GM06990 (cell line): ENCODE measurements around the gene SCAPER.

ENCODE experiments used
- DNase-seq: peaks from one replicate; pipeline ENCODE4 v3.0.0-alpha.2; 2011; ENCODE audit not compliant: insufficient read length; ENCODE audit errors: extremely low read depth
- H3K27me3 ChIP-seq: replicated peaks from 2 replicates; pipeline ENCODE4 v1.6.0; 2011; ENCODE audit warnings: low read length; ENCODE audit not compliant: control insufficient read depth, insufficient read depth
- H3K36me3 ChIP-seq: 2 replicates; pipeline ENCODE4 v1.5.1; 2011; ENCODE audit warnings: low read length; ENCODE audit not compliant: control insufficient read depth, insufficient read depth
- H3K4me3 ChIP-seq: replicated peaks from 2 replicates; pipeline ENCODE4 v1.5.1; 2011; ENCODE audit warnings: low read depth, mild to moderate bottlenecking, control low read depth, low read length
- TF ChIP-seq, protein P1 (sequence below): IDR thresholded peaks from 2 replicates; pipeline ENCODE4 v1.5.1; 2011; ENCODE audit warnings: low read length, control low read depth, mild to moderate bottlenecking, inconsistent platforms; ENCODE audit not compliant: insufficient read depth, poor library complexity, severe bottlenecking

Gene SCAPER

DNA sequence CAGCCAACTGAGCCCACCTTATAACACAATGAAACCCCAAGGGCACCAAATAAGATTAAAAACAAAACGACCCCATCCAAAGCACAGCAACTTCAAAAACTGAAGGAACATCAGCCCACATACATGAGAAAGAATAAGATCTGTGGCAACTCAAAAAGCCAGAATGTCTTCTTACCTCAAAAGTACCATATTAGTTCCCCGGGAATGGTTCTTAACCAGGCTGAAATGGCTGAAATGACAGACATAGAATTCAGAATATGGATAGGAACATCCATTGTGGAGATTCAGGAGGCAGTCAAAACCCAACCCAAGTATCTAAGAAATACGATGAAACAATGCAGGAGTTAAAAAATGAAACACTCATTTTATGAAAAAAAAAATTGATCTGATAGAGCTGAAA lies 222.3 kb downstream of the SCAPER start:
- no peaks in the 10 kb centered on the region for H3K27me3 ChIP-seq
- TF ChIP-seq, protein P1, sequence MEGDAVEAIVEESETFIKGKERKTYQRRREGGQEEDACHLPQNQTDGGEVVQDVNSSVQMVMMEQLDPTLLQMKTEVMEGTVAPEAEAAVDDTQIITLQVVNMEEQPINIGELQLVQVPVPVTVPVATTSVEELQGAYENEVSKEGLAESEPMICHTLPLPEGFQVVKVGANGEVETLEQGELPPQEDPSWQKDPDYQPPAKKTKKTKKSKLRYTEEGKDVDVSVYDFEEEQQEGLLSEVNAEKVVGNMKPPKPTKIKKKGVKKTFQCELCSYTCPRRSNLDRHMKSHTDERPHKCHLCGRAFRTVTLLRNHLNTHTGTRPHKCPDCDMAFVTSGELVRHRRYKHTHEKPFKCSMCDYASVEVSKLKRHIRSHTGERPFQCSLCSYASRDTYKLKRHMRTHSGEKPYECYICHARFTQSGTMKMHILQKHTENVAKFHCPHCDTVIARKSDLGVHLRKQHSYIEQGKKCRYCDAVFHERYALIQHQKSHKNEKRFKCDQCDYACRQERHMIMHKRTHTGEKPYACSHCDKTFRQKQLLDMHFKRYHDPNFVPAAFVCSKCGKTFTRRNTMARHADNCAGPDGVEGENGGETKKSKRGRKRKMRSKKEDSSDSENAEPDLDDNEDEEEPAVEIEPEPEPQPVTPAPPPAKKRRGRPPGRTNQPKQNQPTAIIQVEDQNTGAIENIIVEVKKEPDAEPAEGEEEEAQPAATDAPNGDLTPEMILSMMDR = no peak
- no peak overlapping the region for H3K4me3 ChIP-seq
- H3K36me3 ChIP-seq = no peaks in the 10 kb centered on the region
- DNase-seq = no peak

DNA sequence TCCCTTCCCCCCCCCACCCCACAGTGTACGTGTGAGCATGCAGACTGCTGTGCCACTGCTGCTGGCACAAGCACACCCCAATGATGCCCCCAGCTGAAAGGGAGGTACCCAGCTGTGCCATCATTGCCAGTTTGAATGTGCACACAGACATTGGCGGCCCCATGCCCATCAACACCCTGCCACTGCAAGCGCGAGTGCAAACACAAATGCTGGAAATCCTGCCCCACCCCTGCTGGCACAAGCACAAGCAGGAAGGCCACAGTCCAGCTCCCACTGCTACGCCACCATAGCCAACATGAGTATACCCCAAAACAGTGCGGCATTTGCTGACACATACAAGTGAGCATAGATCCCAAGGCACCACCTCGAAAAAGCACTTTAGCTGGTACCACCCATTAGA lies 222.9 kb downstream of the SCAPER start:
- Histone ChIP-seq H3K4me3 (no peak overlapping the region), H3K27me3 (no peaks in the 10 kb centered on the region), H3K36me3 (no peaks in the 10 kb centered on the region)
- no peak for DNase-seq
- TF ChIP-seq, protein P1 = no peak

DNA sequence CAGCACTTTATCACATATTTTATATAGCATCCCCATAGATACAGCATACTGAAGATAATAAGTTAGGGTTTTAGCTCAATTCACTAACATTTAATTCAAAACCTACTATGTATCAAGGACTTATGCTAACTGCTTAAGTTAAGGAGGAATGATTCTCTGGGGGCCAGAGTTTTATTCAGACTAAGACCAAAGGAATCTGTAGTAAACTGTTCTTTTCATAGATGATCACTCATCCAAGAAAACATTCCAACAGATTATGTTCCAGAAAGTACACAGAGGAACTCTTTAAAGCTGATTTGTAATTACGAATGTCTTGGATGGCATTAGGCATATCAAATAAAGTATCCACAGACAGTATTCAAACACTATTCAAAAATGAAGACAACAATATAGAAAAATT lies 226.4 kb downstream of the SCAPER start:
- TF ChIP-seq, protein P1 = no peak
- H3K4me3 ChIP-seq = no peak overlapping the region

DNA sequence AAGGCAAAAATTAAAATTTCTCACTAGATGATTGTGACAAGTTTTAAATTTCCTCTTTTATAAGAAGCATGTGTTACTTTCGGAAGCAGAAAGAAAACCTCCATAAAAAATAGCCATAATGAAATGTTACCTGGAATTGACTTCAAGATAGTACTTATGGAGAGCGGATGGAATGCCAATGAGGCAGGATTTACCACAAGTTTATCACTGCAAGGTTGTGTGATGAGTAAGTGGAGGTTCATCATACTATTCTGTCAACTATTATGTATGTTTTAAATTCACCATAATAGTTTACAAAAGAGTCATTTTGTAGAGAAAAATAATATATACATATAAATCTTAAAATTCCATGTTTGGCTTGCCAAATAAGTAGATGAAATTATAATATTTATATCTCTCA lies 230.3 kb downstream of the SCAPER start:
- no peak for DNase-seq
- TF ChIP-seq, protein P1 = no peak
- Histone ChIP-seq H3K36me3 (no peaks in the 10 kb centered on the region), H3K4me3 (no peak overlapping the region), H3K27me3 (no peaks in the 10 kb centered on the region)

More for the DNA sequence above, 226.4 kb downstream of the SCAPER start:
- Histone ChIP-seq H3K27me3 (no peaks in the 10 kb centered on the region), H3K36me3 (no peaks in the 10 kb centered on the region)
- no peak for DNase-seq

DNA sequence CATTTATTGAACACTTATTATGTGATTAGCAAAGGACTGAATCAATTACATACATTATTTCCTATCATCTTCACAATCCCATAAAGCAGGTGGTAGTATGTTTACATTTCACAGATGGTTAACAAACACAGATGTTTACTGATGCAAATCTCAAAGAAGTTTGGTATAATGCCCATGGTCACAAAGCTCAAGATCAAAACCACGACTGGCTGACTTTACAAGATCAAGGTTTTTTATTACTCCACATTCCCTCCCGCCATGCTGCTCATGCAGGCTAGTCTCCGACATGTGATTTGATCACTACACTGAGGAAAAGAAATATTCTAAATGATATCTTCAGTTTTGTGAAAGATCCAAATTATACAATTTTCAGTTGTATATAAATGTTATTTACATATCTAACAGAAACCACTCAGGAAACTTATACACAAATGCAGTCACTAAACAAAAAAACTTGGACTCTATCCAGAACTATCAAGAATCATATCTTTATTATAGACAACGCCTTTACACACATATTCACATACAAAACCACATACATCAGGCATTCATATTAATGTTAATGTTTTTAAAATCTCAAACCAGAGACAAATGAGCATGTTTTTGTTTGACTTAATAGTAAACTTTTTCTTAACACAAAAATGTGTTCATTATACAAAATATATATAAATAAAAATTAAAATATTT lies 235.5 kb downstream of the SCAPER start:
- no peak for DNase-seq
- no peaks in the 10 kb centered on the region for H3K36me3 ChIP-seq
- TF ChIP-seq, protein P1 = no peak
- H3K27me3 ChIP-seq = no peaks in the 10 kb centered on the region
- H3K4me3 ChIP-seq = no peak overlapping the region

DNA sequence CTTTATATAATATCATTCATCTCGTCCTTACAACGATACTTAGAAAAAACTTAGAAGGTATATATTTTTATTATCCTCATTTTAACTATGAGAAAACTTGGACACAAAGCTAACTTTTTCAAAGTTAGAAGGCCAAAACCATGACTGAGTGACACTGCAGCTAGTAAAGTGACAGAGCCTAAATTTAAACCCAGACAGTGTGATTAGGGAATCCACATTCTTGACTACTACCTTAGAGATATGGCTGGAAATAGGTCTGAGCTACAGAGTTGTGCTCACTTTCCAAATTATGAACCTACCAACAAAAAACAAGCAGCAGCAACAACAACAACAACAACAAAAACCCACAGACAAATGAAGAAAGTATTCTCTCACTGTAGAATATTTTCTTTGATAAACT lies 236.2 kb downstream of the SCAPER start:
- no peaks in the 10 kb centered on the region for H3K27me3 ChIP-seq
- no peak for DNase-seq
- TF ChIP-seq, protein P1 = no peak
- H3K36me3 ChIP-seq = no peaks in the 10 kb centered on the region
- H3K4me3 ChIP-seq = no peak overlapping the region
